Naive thymus-derived CD4-positive, alpha-beta T cell (primary cell): ENCODE measurements around the gene HELZ. TPM values are rescaled to one million over a fixed set of nuclear protein-coding genes. Genes with fewer than 3 reads are reported as not detected.

Experiments
- ATAC-seq: fragments of 150-1000 bp; cut with Tn5 transposase; 2 replicates; pipeline ENCODE4 v1.10.0; 2021; ENCODE audit warnings: mild to moderate bottlenecking, moderate library complexity
- CTCF ChIA-PET: fragments of 350-600 bp; sonication (Branson Sonifier 250); formaldehyde crosslinking; loops from one replicate; lab custom pipeline; 2021; ENCODE audit warnings: antibody characterized with exemption; lab: Charles Lee
- POLR2A ChIA-PET: fragments of 350-600 bp; sonication (Branson Sonifier 250); formaldehyde crosslinking; loops from one replicate; lab custom pipeline; 2021; ENCODE audit warnings: antibody characterized with exemption, inconsistent platforms; lab: Charles Lee
- DNase-seq, 9 donors: peaks; one replicate each; pipeline versions ENCODE4 v3.0.0 to v3.0.0-alpha.2; 2020 to 2022; ENCODE audit warnings: mixed read lengths in 1 of 9
- H3K27ac ChIP-seq: one replicate; pipeline ENCODE4 v1.7.0; 2013; ENCODE audit warnings: mild to moderate bottlenecking, low read depth, low read length, moderate library complexity
- H3K27me3 ChIP-seq, 2 donors: one replicate each; pipeline ENCODE4 v1.7.0; 2013; ENCODE audit warnings: low read length in 2 of 2, mild to moderate bottlenecking in 2 of 2, moderate library complexity in 2 of 2; ENCODE audit not compliant: control insufficient read depth in 2 of 2, insufficient read depth in 2 of 2
- H3K36me3 ChIP-seq, 3 experiments: 1 replicate in 2 of 3; 2 replicates in 1 of 3; pipeline ENCODE4 v1.7.0; 2013; ENCODE audit warnings: low read length in 3 of 3, mild to moderate bottlenecking in 3 of 3, moderate library complexity in 1 of 3; ENCODE audit not compliant: insufficient read depth in 3 of 3, control insufficient read depth in 2 of 3
- H3K4me1 ChIP-seq, 2 donors: one replicate each; pipeline ENCODE4 v1.7.0; 2013; ENCODE audit warnings: low read length in 2 of 2, mild to moderate bottlenecking in 2 of 2, moderate library complexity in 1 of 2; ENCODE audit not compliant: control insufficient read depth in 2 of 2, insufficient read depth in 2 of 2
- H3K4me3 ChIP-seq: 2 replicates; pipeline ENCODE4 v1.7.0; 2013; ENCODE audit warnings: mild to moderate bottlenecking, low read length
- H3K9me3 ChIP-seq, 3 experiments: 1 replicate in 2 of 3; 2 replicates in 1 of 3; pipeline ENCODE4 v1.7.0; 2013; ENCODE audit warnings: low read length in 3 of 3; ENCODE audit not compliant: control insufficient read depth in 2 of 3
- H3K27ac Mint-ChIP-seq, 9 donors: one replicate each; pipeline ENCODE4 v1.8.0; 2020 to 2022; ENCODE audit warnings: mixed read lengths in 9 of 9, mild to moderate bottlenecking in 8 of 9, moderate library complexity in 5 of 9, inconsistent platforms in 2 of 9
- H3K27me3 Mint-ChIP-seq, 5 donors: one replicate each; pipeline ENCODE4 v1.8.0; 2021 to 2022; ENCODE audit warnings: mixed read lengths in 5 of 5, mild to moderate bottlenecking in 1 of 5
- H3K36me3 Mint-ChIP-seq, 5 donors: one replicate each; pipeline ENCODE4 v1.8.0; 2020 to 2022; ENCODE audit warnings: mixed read lengths in 5 of 5, mild to moderate bottlenecking in 3 of 5, inconsistent platforms in 1 of 5
- H3K4me1 Mint-ChIP-seq, 7 donors: one replicate each; pipeline ENCODE4 v1.8.0; 2020 to 2022; ENCODE audit warnings: mixed read lengths in 7 of 7, mild to moderate bottlenecking in 3 of 7, inconsistent platforms in 1 of 7
- H3K4me3 Mint-ChIP-seq, 10 donors: one replicate each; pipeline ENCODE4 v1.8.0; 2020 to 2022; ENCODE audit warnings: mild to moderate bottlenecking in 10 of 10, mixed read lengths in 10 of 10, moderate library complexity in 6 of 10, inconsistent platforms in 2 of 10
- H3K9me3 Mint-ChIP-seq, 11 donors: one replicate each; pipeline ENCODE4 v1.8.0; 2020 to 2022; ENCODE audit warnings: mixed read lengths in 11 of 11, mild to moderate bottlenecking in 4 of 11, inconsistent platforms in 1 of 11, moderate library complexity in 1 of 11
- intact Hi-C, 2 donors: fragments of 100-400 bp; cut with micrococcal nuclease; formaldehyde crosslinking; loops; one replicate each; pipeline ENCODE4 v1.15.1; 2023
- polyA plus RNA-seq, 2 donors: library from polyadenylated mRNA; unstranded; fragments of 300-500 nt; fragmentation: Illumina TruSeq; gene quantifications; one replicate each; pipeline ENCODE4 v1.2.3, GENCODE V29; 2021
- total RNA-seq, 6 experiments: library from RNA in 5 of 6; stranded (reverse) in 5 of 6; gene quantifications; 1 replicate in 5 of 6; 2 replicates in 1 of 6; pipeline ENCODE4 v1.2.3 and lab custom pipeline; 2021 to 2026

HELZ gene
- total and polyA plus RNA-seq, 7 experiments from 2014 or later = 44.8 to 114 (median 83.2) TPM

DNA sequence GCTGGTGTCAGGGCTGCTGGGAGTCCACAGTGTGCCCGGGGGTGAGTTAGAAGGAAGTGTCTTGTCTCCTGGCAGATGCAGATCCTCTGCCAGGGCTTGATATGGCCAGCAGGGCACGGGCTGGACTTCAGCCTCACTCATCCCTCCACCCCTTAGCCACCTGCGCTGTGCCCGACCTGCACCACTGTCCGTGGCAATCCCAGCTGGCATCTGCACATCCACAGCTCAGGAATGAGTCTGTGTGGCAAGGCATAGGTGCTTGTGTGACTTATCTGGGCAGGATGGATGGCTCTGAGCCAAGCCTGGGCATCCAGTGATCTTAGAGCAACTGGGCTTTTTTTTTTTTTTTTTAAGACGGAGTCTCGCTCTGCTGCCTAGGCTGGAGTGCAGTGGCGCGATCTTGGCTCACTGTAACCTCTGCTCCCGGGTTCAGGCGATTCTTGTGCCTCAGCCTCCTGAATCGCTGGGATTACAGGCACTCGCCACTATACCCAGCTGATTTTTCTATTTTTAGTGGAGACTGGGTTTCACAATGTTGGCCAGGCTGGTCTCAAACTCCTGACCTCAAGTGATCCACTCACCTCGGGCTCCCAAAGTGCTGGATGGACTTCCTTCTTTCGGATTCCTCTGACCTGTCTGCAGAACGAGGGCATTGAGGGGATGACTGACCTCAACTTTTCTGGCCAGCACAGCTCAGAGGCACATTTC, 223.1 kb downstream of the HELZ start:
- Mint-ChIP-seq H3K27me3 (peaks cover 0 to 4% (median 0%) of the 10 kb centered on the region in 5 donors), H3K4me3 (no peak overlapping the region), H3K9me3 (peaks cover 0 to 2% (median 0%) of the 10 kb centered on the region in 11 donors), H3K27ac (no peak overlapping the region), H3K36me3 (no peaks in the 10 kb centered on the region), H3K4me1 (no peaks in the 10 kb centered on the region)
- Histone ChIP-seq H3K4me1 (no peaks in the 10 kb centered on the region), H3K27me3 (no peaks in the 10 kb centered on the region), H3K9me3 (no peaks in the 10 kb centered on the region), H3K27ac (no peak overlapping the region), H3K36me3 (no peaks in the 10 kb centered on the region), H3K4me3 (no peak overlapping the region)
- DNase-seq (no peak), ATAC-seq (no peak)
- ChIA-PET CTCF (no interaction called here), POLR2A (no interaction called here)
- intact Hi-C loops = no loop called here

DNA sequence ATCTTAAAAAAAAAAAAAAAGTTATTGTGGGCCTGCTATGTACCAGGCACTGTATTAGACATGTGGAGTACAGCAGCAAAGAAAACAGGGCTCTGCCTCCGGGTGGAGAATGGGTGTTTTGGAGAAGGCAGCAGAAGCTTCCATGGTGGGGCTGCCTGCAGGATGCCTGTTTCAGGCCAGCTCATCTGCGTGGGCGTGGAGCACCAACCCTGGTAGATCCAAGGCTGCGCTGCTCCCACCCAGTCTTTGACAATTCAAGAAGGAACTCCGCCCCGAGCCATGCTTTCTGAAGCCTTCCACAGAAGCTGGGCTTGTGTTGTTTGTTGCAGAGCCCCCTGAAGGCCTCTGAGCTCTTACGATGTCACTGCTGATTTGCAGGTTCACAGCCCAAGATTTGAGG, 223.8 kb downstream of the HELZ start:
- Histone ChIP-seq H3K36me3 (no peaks in the 10 kb centered on the region), H3K27ac (no peak overlapping the region), H3K4me3 (no peak overlapping the region), H3K27me3 (no peaks in the 10 kb centered on the region), H3K4me1 (no peaks in the 10 kb centered on the region), H3K9me3 (no peaks in the 10 kb centered on the region)
- intact Hi-C loops = no loop called here
- Mint-ChIP-seq H3K36me3 (no peaks in the 10 kb centered on the region), H3K9me3 (peaks cover 0 to 2% (median 0%) of the 10 kb centered on the region in 11 donors), H3K27ac (no peak overlapping the region), H3K4me1 (no peaks in the 10 kb centered on the region), H3K4me3 (no peak overlapping the region), H3K27me3 (peaks cover 0 to 9% (median 0%) of the 10 kb centered on the region in 5 donors)
- ChIA-PET POLR2A (no interaction called here), CTCF (no interaction called here)
- no peak for ATAC-seq
- no peak for DNase-seq

Other genes starting within 250 kb of the HELZ start
- gene CACNG1, start 200.6 kb downstream of the HELZ start, total RNA-seq = not detected
- gene CACNG1, start 200.6 kb downstream of the HELZ start, polyA plus RNA-seq = not detected
- 10 to 100 TPM; 35.8 to 54.4 (median 40.5) TPM for gene PSMD12, start 121.4 kb upstream of the HELZ start, total RNA-seq
- gene PSMD12, start 121.4 kb upstream of the HELZ start, polyA plus RNA-seq = 10 to 100 TPM; 30.4 to 37.1 TPM
- gene PITPNC1, start 132.1 kb upstream of the HELZ start, total RNA-seq = 100 to 1,000 TPM in 2 of 5 experiments, 10 to 100 TPM in 3; 53.1 to 108 (median 99.6) TPM
- gene PITPNC1, start 132.1 kb upstream of the HELZ start, polyA plus RNA-seq = 100 to 1,000 TPM; 117 to 148 TPM